Motor neuron (in vitro differentiated cells): ENCODE measurements around the gene RGMA. TPM values are rescaled to one million over a fixed set of nuclear protein-coding genes. Genes with fewer than 3 reads are reported as not detected.
A peak's percentile ranks its signal among the peaks of the same experiment; 100 is the strongest.

Experiments
- ATAC-seq, 8 experiments: fragments of 200-7000 bp; cut with Tn5 transposase; replicated peaks in 6 of 8; 2 replicates each; pipeline ENCODE4 v1.8.0; 2021; ENCODE audit warnings: mild to moderate bottlenecking in 8 of 8, moderate library complexity in 8 of 8
- H3K27ac ChIP-seq, 2 donors: fragments of 250-450 bp; sonication (Bioruptor Pico); 2 replicates each; pipeline ENCODE4 v1.9.0; 2021; ENCODE audit warnings: antibody characterized with exemption in 2 of 2, mild to moderate bottlenecking in 2 of 2, moderate library complexity in 1 of 2
- H3K4me1 ChIP-seq, 2 donors: fragments of 250-450 bp; sonication (Bioruptor Pico); replicated peaks in 1 of 2; 2 replicates each; pipeline ENCODE4 v1.6.1; 2021; ENCODE audit warnings: antibody characterized with exemption in 2 of 2, mild to moderate bottlenecking in 2 of 2, moderate library complexity in 1 of 2
- H3K4me3 ChIP-seq, 5 donors: fragments of 250-450 bp; sonication (Bioruptor Pico); 2 replicates each; pipeline ENCODE4 v1.9.0; 2021; ENCODE audit warnings: antibody characterized with exemption in 5 of 5, mild to moderate bottlenecking in 5 of 5, moderate library complexity in 4 of 5
- WGBS, 10 experiments: fragments of 450-650 bp; shearing (Covaris generic); methylation state at CpG; one replicate each; pipeline ENCODE4 v1.0.0; 2022; 5-methylcytosine and 5-hydroxymethylcytosine counted together
- in situ Hi-C, 9 experiments: fragments of 400-800 bp; cut with MboI; loops; one replicate each; pipeline ENCODE4 v1.15.0; 2021; ENCODE audit warnings: low sequenced_read_pairs in 9 of 9, low pct_unique_long_range_greater_than_20kb in 2 of 9; ENCODE audit not compliant: unreplicated experiment in 9 of 9
- total RNA-seq, 8 experiments: library from RNA; unstranded; fragments of 300-600 nt; gene quantifications; 2 replicates each; pipeline versions ENCODE4 v1.2.3 to v1.2.4, GENCODE V29; 2022

RGMA gene
- total RNA-seq, 8 experiments from 2014 or later = 10.2 to 154 (median 49.2) TPM

GRCh38 chr15:93118904-93119303, 29.9 kb upstream of the RGMA start:
- H3K4me3 ChIP-seq = no peak overlapping the region
- in situ Hi-C loops = no loop called here
- no peak for ATAC-seq
- 29 to 100% (median 92%) methylated on average over 1 to 3 of the region's 3 CpGs; no CpG with 5 or more reads in 4 of the 10 experiments for WGBS, 10 experiments
- H3K27ac ChIP-seq = no peak overlapping the region
- H3K4me1 ChIP-seq = no peaks in the 10 kb centered on the region

DNA sequence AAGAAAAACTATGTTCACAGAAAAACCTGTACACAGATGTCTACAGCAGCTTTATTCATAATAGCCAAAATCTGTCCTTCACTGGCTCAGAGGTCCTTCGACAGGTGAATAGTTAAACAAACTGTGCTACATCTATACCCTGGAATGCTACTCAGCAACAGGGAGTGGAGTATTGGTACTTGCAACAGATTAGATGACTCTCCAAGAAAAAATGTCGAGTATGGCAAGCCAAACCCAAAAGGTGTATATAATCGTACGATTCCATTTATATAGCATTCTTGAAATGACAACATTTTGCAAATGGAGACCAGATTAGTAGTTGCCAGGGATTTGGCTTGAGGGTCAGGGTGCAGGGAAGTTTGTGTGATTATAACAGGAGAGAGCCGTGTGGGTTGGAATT, 22.4 kb upstream of the RGMA start:
- 60 to 100% (median 83%) methylated on average over 1 to 5 of the region's 5 CpGs; no CpG with 5 or more reads in 1 of the 10 experiments for WGBS, 10 experiments
- Histone ChIP-seq H3K4me3 (no peak overlapping the region), H3K27ac (no peak overlapping the region), H3K4me1 (no peaks in the 10 kb centered on the region)
- no peak for ATAC-seq
- in situ Hi-C loops = no loop called here

DNA sequence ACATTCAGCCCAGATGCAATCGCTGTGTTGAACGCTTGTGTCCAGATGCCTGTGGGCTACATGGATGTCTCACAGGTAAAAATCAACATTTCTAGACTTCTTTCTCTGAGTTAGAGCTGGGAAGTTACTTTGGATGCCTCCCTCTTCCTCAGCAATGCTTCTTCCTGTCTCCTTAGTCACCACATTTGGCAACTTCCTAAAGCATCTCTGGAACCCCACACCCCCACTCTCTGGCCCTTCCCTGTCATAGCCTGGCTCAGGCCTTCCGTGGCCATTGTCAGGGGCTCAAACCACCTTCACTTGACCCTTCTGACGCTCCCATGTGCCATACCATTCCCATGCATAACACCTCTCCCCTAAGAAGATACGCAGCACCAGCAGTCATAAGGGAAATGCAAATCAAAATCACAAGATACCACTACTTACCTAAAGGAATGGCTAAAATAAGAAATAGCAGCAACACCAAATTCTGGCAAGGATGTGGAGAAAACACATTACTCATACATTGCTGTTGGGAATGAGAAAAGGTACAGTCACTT, 21.6 kb upstream of the RGMA start:
- no peak overlapping the region for H3K4me3 ChIP-seq
- in situ Hi-C loops = no loop called here
- peaks cover 3 to 4% of the 10 kb centered on the region in 2 donors for H3K4me1 ChIP-seq
- H3K27ac ChIP-seq = no peak overlapping the region
- no peak for ATAC-seq
- 33 to 100% (median 86%) methylated on average over 1 to 5 of the region's 5 CpGs; no CpG with 5 or more reads in 2 of the 10 experiments for WGBS, 10 experiments

DNA sequence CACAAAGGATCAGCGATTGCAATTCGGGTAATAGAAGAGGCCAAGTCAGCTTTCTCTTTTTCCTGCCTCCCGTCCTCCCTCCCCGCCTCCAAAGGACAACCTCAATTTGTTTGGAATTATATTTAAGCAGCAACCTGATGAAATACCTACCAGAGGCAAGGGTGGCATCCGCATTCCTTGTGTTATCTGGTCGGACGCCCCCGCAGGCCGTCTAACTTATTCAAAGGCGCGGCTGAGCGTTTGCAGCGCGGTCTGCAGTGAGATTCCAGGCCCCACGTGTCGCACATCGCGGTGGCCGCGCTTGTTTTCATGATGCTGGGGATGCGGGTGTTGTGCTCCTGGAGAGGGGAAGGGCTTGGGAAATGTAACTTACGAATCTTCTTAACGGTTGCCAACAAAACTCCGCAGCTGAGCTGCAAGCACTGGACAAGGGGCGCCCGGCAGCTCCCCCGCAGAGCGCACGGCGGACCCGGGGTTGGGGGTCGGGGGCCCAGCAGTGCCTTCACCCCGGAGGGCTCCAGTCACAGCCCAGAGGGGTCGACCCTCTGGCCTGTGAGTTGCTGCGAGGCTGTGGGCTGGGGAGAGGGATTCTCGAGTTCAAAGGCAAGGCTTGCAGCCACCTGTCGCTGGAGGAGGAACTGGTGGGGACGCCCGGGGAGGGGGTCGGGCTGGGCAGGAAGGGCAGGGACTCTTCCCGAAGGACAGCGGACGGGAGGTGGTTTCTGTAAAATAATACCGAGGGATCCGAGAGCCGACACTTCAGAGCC, 20.5 kb upstream of the RGMA start:
- WGBS, 10 experiments = 36 to 90% (median 74%) methylated on average over 3 to 17 of the region's 46 CpGs; no CpG with 5 or more reads in 2 of the 10 experiments
- no peak overlapping the region for H3K27ac ChIP-seq
- no peak overlapping the region for H3K4me3 ChIP-seq
- ATAC-seq = no peak
- H3K4me1 ChIP-seq = peaks cover 9 to 11% of the 10 kb centered on the region in 2 donors
- in situ Hi-C loops = no loop called here

- in situ Hi-C loops = no loop called here
These were observed 18.6 kb upstream of the RGMA start for GRCh38 chr15:93107646-93108045.

DNA sequence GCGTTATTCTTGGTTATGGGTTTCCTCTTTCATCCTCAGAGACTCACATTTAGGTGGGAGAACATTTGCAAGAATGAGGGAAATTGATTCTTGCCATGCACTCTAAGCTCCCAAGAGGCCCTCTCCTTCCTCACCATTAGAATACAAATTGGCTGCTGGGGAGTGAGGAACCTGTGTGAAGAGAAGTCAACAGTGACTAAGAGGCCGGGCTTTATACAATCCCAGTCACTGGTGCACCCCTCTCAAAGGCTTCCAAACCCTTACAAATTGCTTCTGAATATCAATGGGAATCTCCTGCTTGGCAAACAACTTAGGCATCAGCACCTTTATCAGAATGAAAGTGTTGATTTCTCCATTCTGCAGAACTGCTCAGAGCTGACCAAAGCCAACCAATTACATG, 16.5 kb upstream of the RGMA start:
- peak in 4 of 8 experiments; percentile 41 to 62 (median 54) for ATAC-seq
- in situ Hi-C loops = no loop called here
- Histone ChIP-seq H3K27ac (no peak overlapping the region), H3K4me3 (no peak overlapping the region), H3K4me1 (peaks cover 9 to 11% of the 10 kb centered on the region in 2 donors)
- WGBS, 10 experiments = 0 to 100% (median 58%) methylated on average over 1 to 2 of the region's 2 CpGs

More at GRCh38 chr15:93107646-93108045, 18.6 kb upstream of the RGMA start:
- 14 to 100% (median 75%) methylated on average over 1 to 2 of the region's 2 CpGs; no CpG with 5 or more reads in 2 of the 10 experiments for WGBS, 10 experiments
- H3K27ac ChIP-seq = no peak overlapping the region
- H3K4me1 ChIP-seq = peaks cover 9 to 11% of the 10 kb centered on the region in 2 donors
- no peak overlapping the region for H3K4me3 ChIP-seq
- no peak for ATAC-seq

- H3K27ac ChIP-seq = no peak overlapping the region
- no peak overlapping the region for H3K4me3 ChIP-seq
- WGBS, 10 experiments = 10 to 100% (median 81%) methylated on average over 2 of the region's 2 CpGs; no CpG with 5 or more reads in 7 of the 10 experiments
- no peak for ATAC-seq
- in situ Hi-C loops = no loop called here
- H3K4me1 ChIP-seq = peaks cover 9 to 11% of the 10 kb centered on the region in 2 donors
These were observed 14.8 kb upstream of the RGMA start for GRCh38 chr15:93103823-93104222.

DNA sequence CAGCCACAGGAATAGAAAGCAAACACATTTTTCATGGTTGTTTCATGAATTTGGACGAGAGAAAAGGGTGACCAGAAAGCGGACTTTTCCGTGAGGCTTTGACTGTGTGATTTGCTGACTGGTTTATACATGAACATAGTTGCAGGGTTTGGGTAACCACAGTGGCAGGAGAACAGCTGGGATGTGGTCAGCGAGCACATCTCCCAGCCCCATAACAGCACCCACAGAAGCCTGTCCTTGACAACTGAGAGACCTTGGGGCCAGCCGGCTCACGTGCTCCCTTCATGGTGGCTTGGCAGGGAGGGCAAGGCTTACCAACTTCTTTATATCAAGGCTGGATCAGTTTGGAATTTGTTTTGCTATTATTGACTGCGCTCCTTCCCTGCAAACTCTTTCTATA, 13.2 kb upstream of the RGMA start:
- in situ Hi-C loops = no loop called here
- ATAC-seq = no peak
- H3K4me1 ChIP-seq = peaks cover 9 to 11% of the 10 kb centered on the region in 2 donors
- H3K27ac ChIP-seq = no peak overlapping the region
- no peak overlapping the region for H3K4me3 ChIP-seq
- 38 to 97% (median 81%) methylated on average over 1 to 7 of the region's 7 CpGs for WGBS, 10 experiments

DNA sequence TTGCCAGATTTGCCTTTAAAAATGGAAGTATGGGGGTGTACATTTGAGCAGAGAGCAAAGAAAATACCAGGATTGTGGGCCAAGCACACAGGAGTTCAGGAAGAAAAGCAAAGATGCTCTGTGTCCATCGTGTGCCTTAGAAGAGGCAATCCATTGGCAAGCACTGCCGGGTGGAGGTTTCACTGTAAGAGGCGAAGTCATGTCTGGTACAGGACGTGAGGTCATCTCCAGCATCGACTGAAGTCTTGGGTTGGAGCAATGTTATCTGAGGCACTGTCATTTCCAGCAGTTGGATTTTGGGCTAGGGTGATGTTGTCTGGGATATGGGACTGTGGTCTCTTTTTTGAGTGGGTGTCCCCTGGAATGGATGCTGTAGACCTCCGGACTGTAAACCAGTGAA, 4.8 kb upstream of the RGMA start:
- no peak for ATAC-seq
- in situ Hi-C loops = loop anchor here in 3 of 9 experiments (25.0 kb wide), 5 partner anchors 169 to 894 kb away; no protein-coding TSS in a partner anchor
- Histone ChIP-seq H3K27ac (no peak overlapping the region), H3K4me1 (peaks cover 13 to 14% of the 10 kb centered on the region in 2 donors), H3K4me3 (no peak overlapping the region)
- WGBS, 10 experiments = 0 to 100% (median 90%) methylated on average over 1 to 4 of the region's 6 CpGs; no CpG with 5 or more reads in 4 of the 10 experiments

DNA sequence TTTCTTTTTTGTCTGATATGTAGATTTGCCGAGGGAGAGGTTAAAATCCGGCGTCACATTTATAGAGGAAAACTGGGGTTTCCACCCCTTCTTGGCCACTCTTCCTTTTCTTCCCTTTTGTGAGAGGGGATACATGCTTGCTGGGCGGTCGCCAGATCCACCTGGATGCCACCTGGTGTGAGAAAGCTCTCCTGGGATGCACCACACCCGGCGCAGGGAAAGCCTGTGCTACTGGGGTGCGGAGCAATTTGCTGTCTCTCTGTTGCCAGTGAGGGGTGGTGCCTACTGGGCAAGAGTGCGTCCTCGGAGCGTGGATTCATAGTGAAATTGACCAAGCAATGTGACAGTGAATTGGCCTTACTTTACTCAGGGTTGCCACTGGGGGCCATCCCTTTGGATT, 2.5 kb upstream of the RGMA start:
- WGBS, 10 experiments = 60 to 93% (median 84%) methylated on average over 1 to 9 of the region's 11 CpGs
- in situ Hi-C loops = loop anchor here in 3 of 9 experiments (25.0 kb wide), 5 partner anchors 171 to 896 kb away; no protein-coding TSS in a partner anchor
- no peak overlapping the region for H3K4me3 ChIP-seq
- H3K27ac ChIP-seq = no peak overlapping the region
- no peak for ATAC-seq
- H3K4me1 ChIP-seq = peaks cover 14 to 15% of the 10 kb centered on the region in 2 donors

DNA sequence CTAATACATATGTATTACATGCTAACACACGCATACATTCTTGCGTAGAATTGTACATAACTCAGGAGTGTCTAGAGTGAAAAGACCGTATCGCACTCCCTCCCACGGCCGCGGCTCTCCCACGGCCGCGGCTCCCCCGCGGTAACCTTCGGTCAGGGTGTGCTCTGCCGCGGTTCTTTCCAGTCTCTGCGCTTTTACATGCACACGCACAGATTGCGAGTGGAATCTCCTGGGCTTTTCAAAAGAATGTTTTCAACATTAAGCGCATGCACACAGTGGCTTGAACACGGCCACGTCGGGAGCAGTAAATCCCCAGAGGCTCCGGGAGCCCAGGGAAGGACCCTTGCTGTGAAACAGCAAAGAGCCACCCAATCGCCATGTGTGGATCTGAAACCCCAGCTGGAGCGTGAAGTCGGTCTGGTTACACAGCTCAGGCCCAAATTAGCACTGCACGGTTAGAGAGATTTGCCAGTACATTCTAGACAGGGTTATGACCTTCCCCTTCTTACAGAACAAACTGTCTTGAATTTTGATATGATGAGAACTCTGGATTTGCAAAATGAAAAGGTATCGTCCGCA, 805 bp upstream of the RGMA start:
- H3K4me3 ChIP-seq = peak overlapping the region; percentile 60 to 92 (median 78)
- in situ Hi-C loops = loop anchor here in 3 of 9 experiments (25.0 kb wide), 5 partner anchors 172 to 897 kb away; no protein-coding TSS in a partner anchor
- peak in 6 of 8 experiments; percentile 3 to 33 (median 22) for ATAC-seq
- peaks cover 18 to 32% of the 10 kb centered on the region in 2 donors for H3K4me1 ChIP-seq
- peak overlapping the region; percentile 85 to 87 for H3K27ac ChIP-seq
- 0 to 59% (median 1%) methylated on average over 1 to 26 of the region's 29 CpGs; no CpG with 5 or more reads in 4 of the 10 experiments for WGBS, 10 experiments

DNA sequence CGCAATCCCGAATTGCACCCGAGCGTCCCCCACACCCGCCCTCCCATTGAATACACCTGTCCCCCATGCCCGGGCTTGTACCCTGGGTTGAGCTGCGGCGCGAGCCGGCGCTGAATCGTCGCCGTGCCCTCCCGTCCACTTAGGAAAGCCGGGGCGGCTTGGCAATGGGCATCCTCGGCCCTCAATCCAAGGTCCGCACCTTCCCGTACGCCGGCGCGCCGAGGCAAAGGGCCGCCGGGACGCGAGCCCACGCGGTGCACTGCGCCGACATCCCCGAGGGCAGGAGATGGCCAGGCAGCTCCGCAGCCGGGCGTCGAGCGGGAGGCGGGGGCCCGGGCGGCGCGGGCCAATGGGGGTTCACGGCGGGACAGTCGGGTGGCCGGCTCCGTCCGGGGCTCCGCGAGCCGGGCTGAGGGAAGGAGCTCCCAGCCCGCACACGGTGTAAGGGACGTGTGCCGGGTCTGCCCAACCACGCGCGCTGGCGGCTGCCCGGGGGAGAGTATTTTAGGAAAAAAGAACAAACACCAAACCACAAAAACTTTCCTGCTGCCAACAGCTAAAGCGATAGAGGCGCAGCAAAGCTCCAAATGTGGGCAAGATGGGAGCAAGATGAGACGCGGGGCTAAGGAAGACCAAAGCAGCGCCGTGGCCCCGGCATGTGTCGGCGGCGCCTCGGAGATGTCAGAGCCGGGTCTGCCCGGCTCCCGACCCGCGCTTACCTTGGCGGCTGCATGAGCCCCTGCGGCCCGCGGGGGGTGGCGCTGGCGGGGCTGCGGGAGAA, 621 bp downstream of the RGMA start:
- 16% methylated on average over 13 of the region's 85 CpGs; no CpG with 5 or more reads in 9 of the 10 experiments for WGBS, 10 experiments
- in situ Hi-C loops = loop anchor here in 3 of 9 experiments (25.0 kb wide), 5 partner anchors 174 to 899 kb away; no protein-coding TSS in a partner anchor
- H3K4me1 ChIP-seq = peaks cover 29 to 33% of the 10 kb centered on the region in 2 donors
- peak; percentile 51 to 83 (median 62) for ATAC-seq
- H3K27ac ChIP-seq = peak overlapping the region; percentile 85 to 87
- H3K4me3 ChIP-seq = peak overlapping the region; percentile 60 to 92 (median 78)
